Measurements from ENCODE around the gene LRP11. TPM values are rescaled to one million over a fixed set of nuclear protein-coding genes. Genes with fewer than 3 reads are reported as not detected.

The LRP11 gene
- total and polyA plus RNA-seq, 2 of the 13 experiments (the other 11 are each of a cell fraction or from before 2014, with no cell fraction given) = 32.4 to 48.9 TPM

- Histone ChIP-seq H3K79me2 (ENCODE audit: insufficient read depth, low read length) (no peaks in the 10 kb centered on the region), H3K27me3 (ENCODE audit: control insufficient read depth in 1 of 2, insufficient read depth in 2 of 2, low read length in 2 of 2) (peaks cover 7 to 73% of the 10 kb centered on the region in 2 experiments), H2AFZ (ENCODE audit: low read length) (no peak overlapping the region), H3K27ac (ENCODE audit: extremely low read length, insufficient read depth, low read length) (no peak overlapping the region), H3K36me3 (replicated peaks in 1 of 2; ENCODE audit: control insufficient read depth in 1 of 2, insufficient read depth in 2 of 2, low read length in 2 of 2) (no peaks in the 10 kb centered on the region), H3K4me2 (ENCODE audit: low read depth, low read length) (no peak overlapping the region), H3K4me3 (replicated peaks in 1 of 3; ENCODE audit: insufficient read depth in 1 of 3, low read depth in 2 of 3, low read length in 3 of 3) (no peak overlapping the region), H3K9ac (ENCODE audit: insufficient read depth, low read depth, low read length) (no peak overlapping the region), H3K4me1 (ENCODE audit: insufficient read depth, low read length) (peaks cover 39% of the 10 kb centered on the region), H3K9me3 (ENCODE audit: low read length) (no peaks in the 10 kb centered on the region), H4K20me1 (ENCODE audit: insufficient read depth, low read length) (no peaks in the 10 kb centered on the region)
- in situ Hi-C loops (cut with HindIII; ENCODE audit: extremely low pct_ligation_motif_present, low pct_unique_long_range_greater_than_20kb) = no loop called here
- no peak for FAIRE-seq
- DNase-seq (ENCODE audit: low spot score) = no peak
- ChIA-PET CTCF (ENCODE audit: low intra/inter-chr PET ratio, low total read pairs) (no interaction called here), POLR2A (no interaction called here)
- TF ChIP-seq PHF20 (CRISPR knock-in tag; IDR thresholded peaks at IDR 0.05) (no peak), SALL1 (CRISPR knock-in tag; IDR thresholded peaks at IDR 0.05) (no peak), KDM1A (CRISPR knock-in tag; IDR thresholded peaks at IDR 0.05) (no peak), SAP130 (CRISPR knock-in tag; IDR thresholded peaks at IDR 0.05; ENCODE audit: low read depth) (no peak), FOXP4 (CRISPR knock-in tag; IDR thresholded peaks at IDR 0.05) (no peak), ZIK1 (CRISPR knock-in tag; IDR thresholded peaks at IDR 0.05; ENCODE audit: borderline replicate concordance, low read depth) (no peak), TGIF2 (CRISPR knock-in tag; IDR thresholded peaks at IDR 0.05) (no peak), TBP (CRISPR knock-in tag; IDR thresholded peaks at IDR 0.05) (no peak), XRCC5 (optimal IDR thresholded peaks at IDR 0.05; ENCODE audit: low read length) (no peak)
- TF ChIP-seq, protein P1, sequence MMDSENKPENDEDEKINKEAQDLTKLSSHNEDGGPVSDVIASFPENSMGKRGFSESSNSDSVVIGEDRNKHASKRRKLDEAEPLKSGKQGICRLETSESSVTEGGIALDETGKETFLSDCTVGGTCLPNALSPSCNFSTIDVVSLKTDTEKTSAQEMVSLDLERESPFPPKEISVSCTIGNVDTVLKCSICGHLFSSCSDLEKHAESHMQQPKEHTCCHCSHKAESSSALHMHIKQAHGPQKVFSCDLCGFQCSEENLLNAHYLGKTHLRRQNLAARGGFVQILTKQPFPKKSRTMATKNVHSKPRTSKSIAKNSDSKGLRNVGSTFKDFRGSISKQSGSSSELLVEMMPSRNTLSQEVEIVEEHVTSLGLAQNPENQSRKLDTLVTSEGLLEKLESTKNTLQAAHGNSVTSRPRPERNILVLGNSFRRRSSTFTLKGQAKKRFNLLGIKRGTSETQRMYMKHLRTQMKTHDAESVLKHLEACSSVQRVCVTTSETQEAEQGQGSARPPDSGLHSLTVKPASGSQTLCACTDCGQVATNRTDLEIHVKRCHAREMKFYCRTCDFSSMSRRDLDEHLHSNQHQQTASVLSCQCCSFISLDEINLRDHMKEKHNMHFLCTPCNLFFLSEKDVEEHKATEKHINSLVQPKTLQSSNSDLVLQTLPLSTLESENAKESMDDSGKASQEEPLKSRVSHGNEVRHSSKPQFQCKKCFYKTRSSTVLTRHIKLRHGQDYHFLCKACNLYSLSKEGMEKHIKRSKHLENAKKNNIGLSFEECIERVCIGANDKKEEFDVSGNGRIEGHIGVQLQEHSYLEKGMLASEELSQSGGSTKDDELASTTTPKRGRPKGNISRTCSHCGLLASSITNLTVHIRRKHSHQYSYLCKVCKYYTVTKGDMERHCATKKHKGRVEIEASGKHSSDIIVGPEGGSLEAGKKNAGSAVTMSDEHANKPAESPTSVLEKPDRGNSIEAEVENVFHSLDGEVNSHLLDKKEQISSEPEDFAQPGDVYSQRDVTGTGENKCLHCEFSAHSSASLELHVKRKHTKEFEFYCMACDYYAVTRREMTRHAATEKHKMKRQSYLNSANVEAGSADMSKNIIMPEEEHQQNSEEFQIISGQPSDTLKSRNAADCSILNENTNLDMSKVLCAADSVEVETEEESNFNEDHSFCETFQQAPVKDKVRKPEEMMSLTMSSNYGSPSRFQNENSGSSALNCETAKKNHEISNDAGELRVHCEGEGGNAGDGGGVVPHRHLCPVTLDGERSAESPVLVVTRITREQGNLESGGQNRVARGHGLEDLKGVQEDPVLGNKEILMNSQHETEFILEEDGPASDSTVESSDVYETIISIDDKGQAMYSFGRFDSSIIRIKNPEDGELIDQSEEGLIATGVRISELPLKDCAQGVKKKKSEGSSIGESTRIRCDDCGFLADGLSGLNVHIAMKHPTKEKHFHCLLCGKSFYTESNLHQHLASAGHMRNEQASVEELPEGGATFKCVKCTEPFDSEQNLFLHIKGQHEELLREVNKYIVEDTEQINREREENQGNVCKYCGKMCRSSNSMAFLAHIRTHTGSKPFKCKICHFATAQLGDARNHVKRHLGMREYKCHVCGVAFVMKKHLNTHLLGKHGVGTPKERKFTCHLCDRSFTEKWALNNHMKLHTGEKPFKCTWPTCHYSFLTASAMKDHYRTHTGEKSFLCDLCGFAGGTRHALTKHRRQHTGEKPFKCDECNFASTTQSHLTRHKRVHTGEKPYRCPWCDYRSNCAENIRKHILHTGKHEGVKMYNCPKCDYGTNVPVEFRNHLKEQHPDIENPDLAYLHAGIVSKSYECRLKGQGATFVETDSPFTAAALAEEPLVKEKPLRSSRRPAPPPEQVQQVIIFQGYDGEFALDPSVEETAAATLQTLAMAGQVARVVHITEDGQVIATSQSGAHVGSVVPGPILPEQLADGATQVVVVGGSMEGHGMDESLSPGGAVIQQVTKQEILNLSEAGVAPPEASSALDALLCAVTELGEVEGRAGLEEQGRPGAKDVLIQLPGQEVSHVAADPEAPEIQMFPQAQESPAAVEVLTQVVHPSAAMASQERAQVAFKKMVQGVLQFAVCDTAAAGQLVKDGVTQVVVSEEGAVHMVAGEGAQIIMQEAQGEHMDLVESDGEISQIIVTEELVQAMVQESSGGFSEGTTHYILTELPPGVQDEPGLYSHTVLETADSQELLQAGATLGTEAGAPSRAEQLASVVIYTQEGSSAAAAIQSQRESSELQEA (CRISPR knock-in tag; IDR thresholded peaks at IDR 0.05; ENCODE audit: not compliant biosample characterization) = no peak
- TF ChIP-seq, protein P2, sequence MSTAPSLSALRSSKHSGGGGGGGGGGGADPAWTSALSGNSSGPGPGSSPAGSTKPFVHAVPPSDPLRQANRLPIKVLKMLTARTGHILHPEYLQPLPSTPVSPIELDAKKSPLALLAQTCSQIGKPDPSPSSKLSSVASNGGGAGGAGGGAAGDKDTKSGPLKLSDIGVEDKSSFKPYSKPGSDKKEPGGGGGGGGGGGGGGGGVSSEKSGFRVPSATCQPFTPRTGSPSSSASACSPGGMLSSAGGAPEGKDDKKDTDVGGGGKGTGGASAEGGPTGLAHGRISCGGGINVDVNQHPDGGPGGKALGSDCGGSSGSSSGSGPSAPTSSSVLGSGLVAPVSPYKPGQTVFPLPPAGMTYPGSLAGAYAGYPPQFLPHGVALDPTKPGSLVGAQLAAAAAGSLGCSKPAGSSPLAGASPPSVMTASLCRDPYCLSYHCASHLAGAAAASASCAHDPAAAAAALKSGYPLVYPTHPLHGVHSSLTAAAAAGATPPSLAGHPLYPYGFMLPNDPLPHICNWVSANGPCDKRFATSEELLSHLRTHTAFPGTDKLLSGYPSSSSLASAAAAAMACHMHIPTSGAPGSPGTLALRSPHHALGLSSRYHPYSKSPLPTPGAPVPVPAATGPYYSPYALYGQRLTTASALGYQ (CRISPR knock-in tag; IDR thresholded peaks at IDR 0.05) = no peak
- WGBS (ENCODE audit: low lambda C conversion rate) = 57% methylated on average over 6 of the region's 6 CpGs
- intact Hi-C loops (cut with micrococcal nuclease; ENCODE audit: unreplicated experiment) = no loop called here
- BruUV-seq (replicated peaks) = no TSS peak
- ATAC-seq = no peak
Observed at GRCh38 chr6:149899486-149899885, 35.3 kb upstream of the LRP11 start.
